Amniotic stem cell (primary cell): ENCODE results near the gene TALDO1.

Experiments used
- DNase-seq: peaks from one replicate; lab custom pipeline; 2025; lab: John Stamatoyannopoulos, UW

TALDO1 gene

GRCh38 chr11:787084-787675 is 39.9 kb downstream of the TALDO1 start:
- no peak for DNase-seq

- no peak for DNase-seq
Observed at GRCh38 chr11:788009-788640, 40.9 kb downstream of the TALDO1 start.

- DNase-seq: no peak
Observed at GRCh38 chr11:788953-789940, 42.0 kb downstream of the TALDO1 start.

GRCh38 chr11:789943-790342 is 42.7 kb downstream of the TALDO1 start, which contains the start of gene CEND1:
TSS of gene CEND1 (minus strand) at chr11:790090. CDS start at chr11:788576, 1,514 bp downstream.
- DNase-seq: no peak

GRCh38 chr11:790721-791564 is 43.7 kb downstream of the TALDO1 start:
- DNase-seq: no peak

GRCh38 chr11:791658-792534 is 44.6 kb downstream of the TALDO1 start:
- DNase-seq: no peak

- DNase-seq: no peak
Observed at GRCh38 chr11:792535-792821, 45.2 kb downstream of the TALDO1 start.

GRCh38 chr11:792873-793272 is 45.6 kb downstream of the TALDO1 start:
- DNase-seq: no peak

- no peak for DNase-seq
Observed at GRCh38 chr11:793556-793955, 46.3 kb downstream of the TALDO1 start.

- no peak for DNase-seq
Observed at GRCh38 chr11:794013-794765, 46.9 kb downstream of the TALDO1 start.

- DNase-seq: no peak
Observed at GRCh38 chr11:794766-795633, 47.7 kb downstream of the TALDO1 start.

GRCh38 chr11:795634-796564 is 48.6 kb downstream of the TALDO1 start:
- DNase-seq: peak; percentile 81

GRCh38 chr11:796565-797295 is 49.5 kb downstream of the TALDO1 start:
- no peak for DNase-seq

- peak; percentile 83 for DNase-seq
Observed at GRCh38 chr11:797296-798092, 50.2 kb downstream of the TALDO1 start.

- peak; percentile 83 for DNase-seq
Observed at GRCh38 chr11:798093-798713, 50.9 kb downstream of the TALDO1 start, which contains the start of gene SLC25A22. TSS of gene SLC25A22 (minus strand) at chr11:798281. CDS start at chr11:795006, 3,275 bp downstream.
